ENCODE measurements around the gene NUDT2.
"Not testable (repeated sequence)": the region's sequence is repeated elsewhere in the genome, so short reads cannot be mapped to it uniquely, and the experiment has no call there.

The NUDT2 gene

DNA sequence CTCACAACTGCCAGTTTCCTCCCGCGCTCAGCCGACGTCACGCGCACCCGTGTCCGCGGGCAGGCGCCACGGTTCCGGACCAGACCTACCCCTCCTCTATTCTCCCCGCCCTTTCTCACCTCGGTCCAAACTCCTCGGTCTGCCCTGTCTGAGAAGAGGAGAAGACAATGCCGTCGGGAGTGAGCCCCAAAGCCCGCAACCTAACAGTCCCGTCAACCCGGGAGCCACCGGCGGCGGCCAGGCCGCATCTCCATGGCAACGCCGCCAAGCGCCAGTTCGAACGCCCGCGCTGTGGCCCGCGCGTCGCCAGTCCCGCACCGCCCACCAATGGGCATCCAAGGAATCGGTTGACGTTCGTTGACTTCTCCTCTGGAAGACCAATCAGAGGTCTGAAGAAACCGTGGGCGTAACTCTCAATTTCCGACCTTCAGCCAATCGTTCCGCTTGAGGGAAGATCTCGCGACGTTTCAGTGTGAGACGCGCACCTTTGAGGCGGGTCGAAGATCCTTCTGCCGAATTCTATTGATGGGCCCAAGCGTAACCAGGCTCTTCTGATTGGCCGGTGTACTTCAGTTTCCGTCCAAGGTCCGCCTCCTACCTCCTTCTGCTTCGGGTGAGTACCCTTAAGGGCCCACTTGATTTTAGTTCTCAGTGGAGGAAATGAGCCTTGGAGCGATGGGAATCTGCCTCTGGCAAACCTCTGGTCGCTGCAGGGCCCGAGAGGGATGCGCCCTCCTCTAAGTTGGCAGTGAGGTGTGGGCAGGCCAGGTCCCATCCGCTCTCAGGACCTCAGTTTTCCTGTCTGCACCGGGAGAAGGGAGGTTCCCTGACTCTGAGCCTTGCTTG, at the start of gene NUDT2, which contains the start of gene KIF24:
Gene NUDT2, plus strand, starts transcription at position 583 of the 846 bp plus-strand sequence. CDS start 9,471 bp downstream, outside the sequence.
Gene KIF24, minus strand, starts transcription at position 282 of the 846 bp plus-strand sequence. CDS start 17,922 bp downstream, outside the sequence.
- peak; percentile 100 for DNase-seq (ENCODE audit: low read depth)

DNA sequence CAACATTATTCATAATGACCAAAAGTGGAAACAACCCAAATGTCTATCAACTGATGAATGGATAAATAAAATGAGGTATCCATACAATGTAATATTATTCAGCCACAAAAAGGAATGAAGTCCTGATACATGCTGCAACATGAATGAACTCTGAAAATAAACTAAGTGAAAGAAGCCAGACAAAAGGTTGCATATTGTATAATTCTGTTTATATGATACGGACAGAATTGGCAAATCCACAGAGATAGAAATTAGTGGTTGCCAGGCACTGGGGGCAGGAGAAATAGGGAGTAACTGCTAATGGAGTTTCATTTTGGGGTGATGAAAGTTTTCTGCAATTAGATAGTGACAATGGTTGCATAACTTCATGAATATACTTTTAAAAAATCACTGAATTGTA, 47.3 kb upstream of the NUDT2 start:
- peak; percentile 16 for DNase-seq (ENCODE audit: low read depth)

DNA sequence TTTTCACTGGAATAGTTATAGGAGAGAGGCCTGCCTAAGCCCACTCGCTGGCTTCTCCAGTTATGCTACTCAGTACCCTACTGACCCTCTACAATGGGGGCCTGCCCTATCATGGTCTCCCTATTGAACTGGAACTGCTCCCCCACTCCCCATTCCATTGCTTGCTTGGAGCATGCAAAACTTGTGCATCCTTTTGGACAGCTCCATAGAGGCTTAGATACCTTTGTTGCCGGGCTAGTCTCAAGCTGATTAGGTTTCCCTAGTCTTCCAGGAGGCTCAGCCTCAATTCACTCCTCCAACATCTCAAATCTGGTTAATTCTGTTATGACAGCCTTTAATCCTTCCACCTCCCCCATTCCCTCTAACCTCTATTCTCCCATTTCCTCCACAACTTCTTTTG, 40.2 kb upstream of the NUDT2 start:
- DNase-seq (ENCODE audit: low read depth) = peak; percentile 28

DNA sequence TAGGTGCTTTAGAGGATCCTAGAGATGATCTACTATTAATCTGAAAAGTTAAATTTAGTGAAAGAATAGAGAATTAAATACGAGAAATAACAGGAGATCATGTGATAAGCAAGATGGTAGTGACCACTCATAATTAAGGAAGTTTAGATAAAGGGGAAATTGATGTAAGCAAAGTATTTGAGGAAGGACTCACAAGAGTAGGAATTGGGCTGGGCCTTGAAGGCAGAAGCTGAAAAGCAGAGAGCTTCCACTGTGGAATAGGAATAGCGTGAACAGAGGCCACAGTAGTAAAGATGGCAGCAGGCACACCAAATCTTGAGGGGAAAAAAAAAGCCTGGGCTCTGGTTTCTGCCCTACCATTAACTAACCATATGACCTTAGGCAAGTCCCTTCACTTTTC, 38.3 kb upstream of the NUDT2 start:
- DNase-seq (ENCODE audit: low read depth) = no peak

DNA sequence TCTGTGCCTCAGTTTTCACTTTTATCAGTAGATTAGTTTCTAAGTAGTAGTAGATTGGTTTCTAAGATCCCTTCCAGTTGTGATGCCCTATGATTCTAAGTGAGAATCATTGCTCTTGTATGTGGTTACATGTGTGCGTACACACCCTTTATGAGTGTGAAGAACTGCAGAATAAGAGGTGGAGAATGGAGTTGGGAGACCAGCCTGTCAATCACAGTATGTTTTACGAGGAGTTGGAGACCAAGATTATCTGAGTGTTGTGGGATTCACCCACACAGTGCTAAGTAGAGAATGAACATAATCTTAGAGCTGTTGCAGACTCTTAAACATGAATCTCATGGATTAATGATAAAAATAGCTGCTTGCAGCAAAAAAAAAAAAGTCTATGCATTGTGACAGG, 37.9 kb upstream of the NUDT2 start:
- DNase-seq (ENCODE audit: low read depth) = no peak

DNA sequence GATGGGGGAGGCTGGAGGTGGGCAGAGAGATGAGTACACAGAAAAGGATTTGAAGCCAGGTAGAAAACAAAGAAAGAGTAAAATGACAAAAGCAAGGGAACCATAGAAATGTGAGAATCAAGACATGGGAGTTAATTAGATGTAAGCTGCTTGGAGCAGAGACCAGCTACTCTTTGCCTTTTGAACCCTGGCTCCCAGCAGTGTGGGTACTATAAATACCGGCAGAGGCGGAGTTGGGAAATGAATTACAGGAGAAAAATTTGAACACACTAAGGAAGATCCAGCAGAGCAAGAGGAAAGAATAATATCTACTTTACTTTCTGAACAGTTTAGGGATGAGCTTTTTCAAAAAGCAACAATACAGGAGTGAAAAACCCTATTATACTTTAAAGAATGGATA, 36.8 kb upstream of the NUDT2 start:
- no peak for DNase-seq (ENCODE audit: low read depth)

DNA sequence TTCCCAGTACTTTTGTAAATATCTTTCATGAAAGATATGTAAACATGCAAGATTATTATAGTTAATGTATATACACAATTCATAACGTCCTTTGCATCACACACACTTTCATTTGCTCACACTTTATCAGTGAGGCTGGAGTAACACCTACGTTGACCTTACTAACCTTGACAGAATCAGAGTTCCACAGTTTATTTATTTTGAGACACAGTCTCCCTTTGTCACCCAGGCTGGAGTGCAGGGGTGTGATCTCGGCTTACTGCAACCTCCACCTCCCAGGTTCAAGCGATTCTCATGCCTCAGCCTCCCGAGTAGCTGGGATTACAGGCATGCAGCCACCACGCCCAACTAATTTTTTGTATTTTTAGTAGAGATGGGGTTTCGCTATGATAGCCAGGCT, 28.3 kb upstream of the NUDT2 start:
- DNase-seq (ENCODE audit: low read depth) = not testable (repeated sequence)

DNA sequence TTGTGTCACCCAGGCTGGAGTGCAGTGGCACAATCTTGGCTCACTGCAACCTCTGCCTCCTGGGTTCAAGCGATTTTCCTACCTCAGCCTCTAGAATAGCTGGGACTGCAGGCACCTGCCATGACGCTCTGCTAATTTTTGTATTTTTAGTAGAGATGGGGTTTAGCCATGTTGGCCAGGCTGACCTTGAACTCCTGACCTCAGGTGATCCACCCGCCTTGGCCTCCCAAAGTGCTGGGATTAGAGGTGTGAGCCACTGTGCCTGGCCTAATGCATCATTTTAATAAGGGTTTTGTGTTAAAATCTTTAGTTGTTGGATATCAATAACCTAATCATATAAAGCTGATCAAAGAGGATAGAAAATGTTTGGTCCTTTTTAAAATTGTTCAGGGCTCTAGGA, 21.1 kb upstream of the NUDT2 start:
- not testable (repeated sequence) for DNase-seq (ENCODE audit: low read depth)

DNA sequence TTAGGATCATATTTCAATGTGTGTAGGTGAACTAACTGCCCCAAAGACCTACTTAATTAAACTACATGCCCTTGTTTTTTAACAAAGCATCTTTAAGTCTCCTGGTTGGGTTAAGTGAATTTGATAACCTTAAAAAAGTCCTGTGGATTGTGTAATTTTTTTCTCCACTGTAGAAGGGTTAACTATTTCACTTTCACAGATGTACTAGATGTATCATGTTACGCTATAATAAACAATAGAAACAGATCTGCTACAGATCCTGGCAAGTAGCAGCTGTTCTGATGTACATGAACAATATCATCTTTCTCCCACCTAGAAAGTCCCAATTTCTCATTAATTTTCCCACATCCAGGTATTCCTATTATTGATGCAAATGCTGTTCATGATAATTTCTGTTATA, 19.2 kb upstream of the NUDT2 start:
- DNase-seq (ENCODE audit: low read depth) = peak; percentile 9

DNA sequence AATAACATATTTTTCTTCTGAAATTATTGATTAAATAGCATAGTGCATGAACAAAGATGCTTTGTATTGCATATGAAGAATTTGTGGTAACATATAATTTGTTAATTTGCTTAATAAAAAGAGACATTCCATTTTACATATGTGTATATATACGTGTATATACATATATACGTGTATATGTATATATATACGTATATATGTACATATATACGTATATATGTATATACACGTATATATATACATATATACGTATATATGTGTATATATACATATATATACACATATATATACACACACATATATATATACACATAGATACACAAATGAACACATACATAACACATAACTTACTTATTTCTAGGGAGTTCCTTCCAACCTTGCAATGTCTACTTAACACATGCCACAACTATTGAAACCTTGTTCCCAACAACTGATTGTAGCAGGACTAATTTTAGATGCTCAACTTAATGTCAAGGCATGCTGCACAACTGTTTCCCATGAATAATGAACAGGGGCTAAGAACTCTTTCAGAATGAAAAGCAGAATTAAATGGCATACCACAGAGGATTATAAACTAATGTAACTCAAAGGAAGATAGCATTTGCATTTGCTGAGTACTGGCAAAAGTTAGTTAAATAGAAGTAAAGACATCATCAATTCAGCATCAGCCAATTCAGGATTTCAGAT, 17.7 kb upstream of the NUDT2 start:
- DNase-seq (ENCODE audit: low read depth) = no peak

DNA sequence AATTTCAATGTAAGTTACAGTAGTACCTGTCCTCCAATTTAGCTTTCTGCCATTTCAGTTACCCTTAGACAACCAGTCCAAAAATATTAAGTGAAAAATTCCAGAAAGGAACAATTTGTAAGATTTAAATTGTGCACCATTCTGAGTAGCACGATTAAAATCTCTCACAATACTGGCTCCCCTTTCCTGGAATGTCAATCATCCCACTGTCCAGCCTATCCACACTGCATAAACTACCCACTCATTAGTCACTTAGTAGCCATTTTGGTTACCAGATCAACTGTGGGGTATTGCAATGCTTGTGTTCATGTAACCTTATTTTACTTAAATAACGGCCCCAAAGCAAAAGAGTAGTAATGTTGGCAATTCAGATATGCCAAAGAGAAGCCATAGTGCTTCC, 11.9 kb upstream of the NUDT2 start:
- no peak for DNase-seq (ENCODE audit: low read depth)

DNA sequence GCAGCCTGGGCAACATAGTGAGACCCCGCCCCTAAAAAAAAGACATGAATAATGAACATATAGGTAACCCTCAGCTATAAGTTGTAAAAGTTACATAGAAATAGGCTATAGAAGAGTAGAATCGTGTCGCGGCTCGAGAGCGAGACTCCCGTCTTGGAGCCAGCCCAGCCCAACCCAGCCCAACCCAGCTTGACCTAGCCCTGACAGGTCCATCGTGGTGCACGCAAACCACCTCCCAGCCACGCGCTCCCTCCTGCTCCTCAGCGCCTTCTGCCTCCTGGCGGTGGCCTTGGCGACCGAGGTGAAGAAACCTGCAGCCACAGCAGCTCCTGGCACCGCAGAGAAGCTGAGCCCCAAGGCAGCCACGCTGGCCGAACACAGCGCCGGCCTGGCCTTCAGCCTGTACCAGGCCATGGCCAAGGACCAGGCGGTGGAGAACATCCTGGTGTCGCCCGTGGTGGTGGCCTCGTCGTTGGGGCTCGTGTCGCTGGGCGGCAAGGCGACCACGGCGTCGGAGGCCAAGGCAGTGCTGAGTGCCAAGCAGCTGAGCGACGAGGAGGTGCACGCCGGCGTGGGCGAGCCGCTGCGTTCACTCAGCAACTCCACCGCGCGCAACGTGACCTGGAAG, 11.1 kb upstream of the NUDT2 start:
- DNase-seq (ENCODE audit: low read depth) = no peak

DNA sequence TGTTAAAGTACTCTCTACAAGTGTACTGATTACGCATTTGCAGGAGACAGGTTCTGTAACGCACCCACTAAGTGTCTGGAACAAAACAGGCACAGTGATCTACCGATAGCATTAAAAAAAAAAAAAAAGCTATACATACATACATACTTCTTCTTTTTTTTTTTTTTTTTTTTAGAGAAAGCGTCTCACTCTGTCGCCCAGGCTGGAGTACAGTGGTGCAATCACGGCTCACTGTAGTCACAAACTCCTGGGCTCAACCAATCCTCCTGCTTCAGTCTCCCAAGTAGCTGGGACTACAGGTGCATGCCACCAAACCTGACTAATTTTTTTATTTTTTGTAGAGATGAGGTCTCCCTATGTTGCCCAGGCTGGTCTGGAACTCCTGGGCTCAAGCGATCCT, 7.9 kb upstream of the NUDT2 start:
- DNase-seq (ENCODE audit: low read depth) = no peak

DNA sequence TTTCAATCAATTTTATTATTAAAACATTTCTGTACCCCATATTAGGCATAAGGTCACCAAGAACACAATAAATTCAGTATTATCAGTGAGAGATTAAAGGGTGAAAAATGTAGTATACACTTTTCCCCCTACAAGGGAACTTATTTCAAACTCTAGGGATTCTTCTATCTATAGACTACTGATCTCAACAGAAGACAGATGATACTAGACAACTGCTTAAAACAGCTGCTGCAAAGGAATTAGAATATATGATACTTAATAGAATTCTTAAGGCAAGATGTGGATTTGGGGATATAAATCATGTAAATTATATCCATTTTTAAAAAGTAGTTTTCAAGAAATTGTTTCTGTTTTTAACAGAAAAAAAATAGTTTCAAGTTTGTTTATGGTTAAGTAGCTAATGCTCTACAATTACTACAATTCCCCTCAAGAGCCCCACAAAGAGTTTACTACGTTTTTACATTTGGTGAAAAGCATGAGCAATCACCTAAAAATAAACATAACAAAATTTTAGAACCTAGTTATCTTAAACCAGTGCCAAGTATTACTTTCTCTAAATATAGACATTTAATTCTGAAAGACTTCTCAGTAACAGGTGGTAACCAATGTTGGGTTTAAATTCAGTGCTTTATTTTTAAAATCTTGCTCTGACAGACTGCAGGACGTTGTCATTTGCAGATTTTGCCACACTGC, 6.3 kb upstream of the NUDT2 start:
- no peak for DNase-seq (ENCODE audit: low read depth)

DNA sequence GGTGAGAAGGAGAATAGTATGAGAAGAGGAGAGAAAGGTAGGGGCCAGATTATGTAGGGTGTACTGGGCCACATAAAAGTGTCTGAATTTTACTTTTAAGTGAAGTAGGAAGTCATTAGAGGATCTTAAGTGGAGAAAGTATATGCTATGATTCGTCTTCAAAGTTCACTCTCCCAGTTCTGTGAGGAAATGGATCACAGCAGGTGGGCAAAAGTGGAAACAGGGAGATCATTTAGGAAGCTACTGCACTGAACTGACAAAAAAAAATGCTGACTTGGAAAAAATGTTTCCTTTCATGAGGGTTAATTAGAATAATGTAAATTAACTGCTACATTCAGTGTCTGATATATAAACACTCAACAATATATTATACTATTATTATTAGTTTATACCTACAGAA, 2.7 kb upstream of the NUDT2 start:
- no peak for DNase-seq (ENCODE audit: low read depth)

DNA sequence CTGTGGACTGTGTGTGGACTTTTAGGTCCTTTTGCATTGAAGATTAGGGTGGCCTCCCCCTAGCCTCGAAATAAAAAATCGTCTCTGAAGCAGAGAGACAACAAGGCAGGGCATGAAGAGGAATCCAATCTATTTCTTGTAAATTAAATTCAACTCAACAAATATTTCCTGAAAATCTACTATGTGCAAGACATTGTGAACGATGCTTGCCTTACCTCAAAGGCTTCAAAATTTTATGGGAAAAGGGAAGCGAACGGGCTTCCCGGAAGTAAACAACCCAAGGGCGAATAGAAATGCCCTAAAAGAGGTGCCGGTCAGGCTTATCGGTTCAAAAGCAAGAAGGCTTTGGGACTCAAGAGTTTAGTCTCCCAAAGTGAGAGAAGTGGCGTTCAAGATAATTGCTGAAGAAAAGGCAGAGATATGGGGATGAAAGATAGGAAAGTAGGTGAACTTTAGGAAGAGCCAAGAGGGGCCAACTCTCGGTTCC, 826 bp upstream of the NUDT2 start:
- peak; percentile 35 for DNase-seq (ENCODE audit: low read depth)

DNA sequence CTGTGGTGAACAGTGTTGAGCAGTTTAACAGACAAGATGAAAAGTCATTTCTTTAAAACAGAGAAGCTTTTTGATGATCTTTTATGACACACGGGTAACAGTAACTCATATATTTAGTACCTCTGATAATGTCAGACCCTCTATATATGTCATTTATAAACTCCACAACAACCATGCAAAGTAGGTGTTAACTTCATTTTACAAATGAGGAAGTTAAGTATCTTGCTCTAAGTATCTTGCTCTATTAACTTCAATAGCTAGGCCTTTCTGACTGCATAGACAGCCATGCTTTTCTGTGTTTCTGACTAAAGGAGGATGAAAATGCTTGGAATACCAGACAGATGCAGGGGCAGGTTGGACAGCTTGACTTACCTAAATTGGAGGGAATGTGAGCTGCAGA, 1.8 kb downstream of the NUDT2 start:
- DNase-seq (ENCODE audit: low read depth) = no peak

DNA sequence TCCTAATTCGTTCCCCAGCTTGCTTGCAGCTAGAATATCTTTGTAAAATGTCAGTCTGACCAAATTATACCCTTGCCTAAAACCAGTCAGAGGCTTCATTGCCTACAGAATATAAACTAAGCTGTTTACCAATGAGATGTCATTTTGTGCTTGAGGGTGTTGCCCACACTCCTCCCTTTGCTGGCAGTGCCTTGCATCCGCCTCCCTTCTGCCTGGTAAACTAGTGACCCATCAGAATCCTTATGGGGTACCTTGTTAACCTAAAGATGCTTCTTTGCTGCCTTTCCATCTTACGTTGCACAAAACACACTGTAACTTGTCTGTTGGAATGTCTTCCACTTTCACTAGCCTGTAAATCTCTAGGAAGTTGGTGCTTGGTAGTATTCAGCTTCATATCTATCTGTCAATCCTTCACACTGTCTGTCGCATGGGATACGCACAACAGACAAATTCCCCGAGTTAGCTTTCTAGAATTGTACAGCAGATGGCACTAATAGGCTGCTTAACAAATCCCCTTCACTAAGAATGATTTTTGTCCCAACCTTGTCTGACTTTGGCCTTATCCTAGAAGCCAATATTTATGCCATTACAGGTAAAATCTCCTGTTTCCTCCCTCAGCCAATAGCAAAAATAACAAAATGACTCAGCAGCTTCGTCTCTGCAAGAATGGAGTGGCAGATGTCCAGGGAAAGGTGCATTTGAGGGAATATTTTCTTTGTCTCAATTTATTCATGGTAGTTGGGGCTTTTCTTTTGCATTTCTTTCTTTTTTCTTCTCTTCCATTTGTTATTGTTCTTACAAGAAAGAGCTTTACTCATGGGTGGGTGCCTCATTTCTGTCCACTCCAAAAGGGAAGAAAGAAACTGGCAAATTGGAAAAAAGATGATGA, 3.0 kb downstream of the NUDT2 start:
- peak; percentile 50 for DNase-seq (ENCODE audit: low read depth)

DNA sequence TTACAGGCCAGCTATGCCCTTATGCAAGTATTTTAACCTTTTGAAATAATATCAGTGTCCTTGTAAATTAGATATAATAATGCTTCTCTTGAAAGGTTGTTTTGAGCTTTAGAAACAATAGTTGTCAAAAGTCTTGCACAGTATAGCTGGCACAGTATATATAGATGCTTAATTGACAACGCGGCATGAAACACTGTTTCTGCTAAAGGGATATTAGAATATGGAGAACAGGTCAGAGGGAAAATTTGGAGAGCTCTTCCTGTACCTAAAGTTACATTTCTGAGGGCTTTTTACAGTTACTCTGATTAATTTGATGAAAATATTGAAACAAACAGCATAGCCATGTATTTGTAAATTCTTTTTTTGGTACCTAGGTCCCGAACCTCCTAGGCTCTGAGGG, 4.5 kb downstream of the NUDT2 start:
- no peak for DNase-seq (ENCODE audit: low read depth)

DNA sequence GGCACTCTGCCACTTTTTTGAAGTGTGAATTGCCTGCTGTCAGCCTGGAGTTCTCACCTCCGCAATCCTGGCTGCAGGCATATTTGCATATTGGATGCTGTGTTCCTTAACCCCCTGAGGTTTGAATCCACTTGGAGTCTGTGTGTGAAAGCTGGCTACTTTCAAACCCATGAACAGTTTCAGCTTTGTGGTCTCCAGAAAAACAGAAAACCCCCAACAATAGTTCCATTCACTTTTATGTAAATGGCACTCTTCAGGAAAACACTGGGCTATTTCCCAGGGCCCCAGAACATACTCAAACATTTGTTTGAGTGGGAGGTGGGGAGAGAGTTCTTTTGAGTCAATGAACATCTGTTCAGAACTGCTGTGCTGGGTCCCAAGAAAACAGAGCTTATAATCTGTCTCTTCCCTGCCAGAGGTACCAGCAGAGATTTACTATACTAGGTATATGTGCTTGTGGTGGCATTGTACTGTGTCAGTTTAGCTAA, 5.0 kb downstream of the NUDT2 start:
- DNase-seq (ENCODE audit: low read depth) = no peak

DNA sequence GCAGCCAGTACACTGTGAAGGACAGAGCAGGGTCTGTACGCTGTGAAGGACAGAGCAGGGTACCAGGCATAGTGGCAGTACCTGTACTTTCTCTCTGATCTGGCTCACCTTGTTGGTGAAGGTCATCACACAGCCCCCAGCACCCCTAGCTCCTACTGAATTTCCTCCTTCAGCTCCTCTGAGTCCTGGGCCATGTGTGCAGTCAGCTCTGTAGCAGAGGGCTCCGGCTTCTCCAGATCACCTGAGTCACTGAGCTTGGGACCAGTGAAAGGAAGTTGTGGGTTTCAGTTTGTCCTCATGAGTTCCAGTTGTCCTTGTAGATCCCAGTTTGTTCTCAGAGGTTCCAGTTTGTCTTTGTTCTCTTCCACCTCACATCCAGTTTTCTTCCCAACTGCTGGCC, 5.5 kb downstream of the NUDT2 start:
- DNase-seq (ENCODE audit: low read depth) = no peak

All from amniotic epithelial cell (primary cell).